NCI-H1436 (cell line): ENCODE data around the gene TCF23.
"Not testable (repeated sequence)": the region's sequence is repeated elsewhere in the genome, so short reads cannot be mapped to it uniquely, and the experiment has no call there.

ENCODE experiments used
- DNase-seq: peaks from one replicate; lab custom pipeline; 2025; lab: John Stamatoyannopoulos, UW

Gene TCF23

DNA sequence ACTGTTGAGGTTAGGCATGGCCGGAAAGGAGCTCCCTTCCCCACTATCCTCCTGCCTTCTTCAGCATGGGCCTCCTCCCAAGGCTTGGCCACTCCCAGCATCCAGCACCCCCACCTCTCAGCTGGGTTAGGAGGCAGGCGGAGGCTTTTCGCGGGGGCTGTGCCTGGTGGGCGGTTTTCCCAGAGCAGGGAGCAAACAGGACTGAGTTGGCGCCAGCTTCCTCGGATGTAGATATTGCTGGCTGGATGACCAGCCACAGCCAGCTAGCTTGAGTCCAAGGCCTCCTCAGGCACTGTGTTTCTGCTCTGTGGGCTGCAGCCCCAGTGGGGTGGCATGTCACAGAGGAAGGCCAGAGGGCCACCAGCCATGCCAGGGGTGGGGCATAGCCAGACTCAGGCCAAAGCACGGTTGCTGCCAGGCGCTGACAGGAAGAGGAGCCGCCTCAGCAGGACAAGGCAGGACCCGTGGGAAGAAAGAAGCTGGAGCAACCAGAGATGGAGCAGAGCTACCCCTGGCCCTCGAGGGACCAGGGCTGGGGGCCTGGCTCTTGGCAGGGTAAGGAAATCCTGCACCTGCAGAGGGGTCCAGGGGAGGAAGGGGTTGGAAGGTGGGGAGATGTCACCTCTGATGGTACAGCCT, at the start of gene TCF23:
Gene TCF23, plus strand, starts transcription at position 204 of the 639 bp plus-strand sequence. Its CDS starts 130 bp downstream, at position 334.
- no peak for DNase-seq

GRCh38 chr2:27099334-27099955, 49.4 kb upstream of the TCF23 start:
- DNase-seq: no peak

DNA sequence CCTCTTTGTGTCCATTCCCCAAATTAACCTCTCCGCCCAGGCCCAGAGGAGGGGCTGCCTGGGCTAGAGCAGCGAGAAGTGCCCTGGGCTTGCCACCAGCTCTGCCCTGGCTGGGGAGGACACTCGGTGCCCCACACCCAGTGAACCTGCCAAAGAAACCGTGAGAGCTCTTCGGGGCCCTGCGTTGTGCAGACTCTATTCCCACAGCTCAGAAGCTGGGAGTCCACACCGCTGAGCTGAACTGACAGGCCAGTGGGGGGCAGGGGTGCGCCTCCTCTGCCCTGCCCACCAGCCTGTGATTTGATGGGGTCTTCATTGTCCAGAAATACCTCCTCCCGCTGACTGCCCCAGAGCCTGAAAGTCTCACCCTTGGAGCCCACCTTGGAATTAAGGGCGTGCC, 48.8 kb upstream of the TCF23 start:
- DNase-seq: no peak

GRCh38 chr2:27102329-27102728, 46.5 kb upstream of the TCF23 start:
- no peak for DNase-seq

DNA sequence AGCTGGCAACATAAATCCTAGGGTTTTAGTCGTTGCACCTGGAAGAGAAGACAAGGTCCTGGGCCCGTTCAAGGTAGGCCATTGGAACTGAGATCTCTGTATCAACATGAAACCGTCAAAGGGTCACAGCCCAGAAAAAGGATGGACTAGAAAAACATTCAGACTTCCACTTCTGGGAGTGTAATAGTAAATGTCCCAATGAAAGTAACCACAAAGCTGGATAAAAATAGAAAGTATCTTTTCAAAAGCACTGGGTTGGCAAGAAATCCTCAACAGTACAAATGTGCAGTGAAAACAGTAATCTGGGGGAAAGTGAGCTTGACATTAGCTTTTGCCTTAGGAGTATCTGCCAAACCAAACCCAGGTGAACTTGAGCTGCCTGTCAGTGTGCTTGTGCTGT, 42.8 kb upstream of the TCF23 start:
- no peak for DNase-seq

DNA sequence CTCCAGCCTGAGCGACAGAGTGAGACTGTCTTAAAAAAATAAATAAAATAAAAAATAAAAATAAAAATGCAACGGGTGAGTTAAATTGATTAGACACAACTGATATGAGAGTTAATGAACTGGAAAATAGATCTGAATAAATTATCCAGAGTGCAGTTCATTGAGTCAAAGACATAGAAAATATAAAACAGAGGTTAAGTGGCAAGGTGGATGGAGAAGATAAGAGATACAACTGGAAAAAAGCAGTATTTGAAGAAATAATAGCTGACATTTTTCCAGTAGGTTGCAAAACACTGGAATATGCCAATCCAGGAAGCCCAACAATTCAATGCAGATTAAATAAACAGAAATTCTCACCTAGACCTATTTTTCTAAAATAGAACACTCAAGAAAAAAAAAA, 40.6 kb upstream of the TCF23 start:
- DNase-seq: no peak

DNA sequence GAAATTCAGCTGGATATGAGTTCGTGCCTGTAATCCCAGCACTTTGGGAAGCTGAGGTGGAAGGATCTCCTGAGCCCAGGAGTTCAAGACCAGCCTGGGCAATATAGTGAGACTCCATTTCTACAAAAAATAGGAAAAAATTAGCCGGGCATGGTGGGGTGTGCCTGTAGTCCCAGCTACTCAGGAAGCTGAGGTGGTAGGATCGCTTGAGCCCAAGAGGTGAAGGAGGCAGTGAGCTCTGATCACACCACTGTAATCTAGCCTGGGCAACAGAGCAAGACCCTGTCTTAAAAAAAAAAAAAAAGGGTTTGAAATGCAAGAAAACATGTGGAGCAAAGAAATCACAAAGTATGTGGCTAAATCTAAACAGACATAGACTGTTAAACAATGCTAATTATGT, 39.7 kb upstream of the TCF23 start:
- no peak for DNase-seq

- not testable (repeated sequence) for DNase-seq
Observed at GRCh38 chr2:27110603-27111352, 38.0 kb upstream of the TCF23 start.

DNA sequence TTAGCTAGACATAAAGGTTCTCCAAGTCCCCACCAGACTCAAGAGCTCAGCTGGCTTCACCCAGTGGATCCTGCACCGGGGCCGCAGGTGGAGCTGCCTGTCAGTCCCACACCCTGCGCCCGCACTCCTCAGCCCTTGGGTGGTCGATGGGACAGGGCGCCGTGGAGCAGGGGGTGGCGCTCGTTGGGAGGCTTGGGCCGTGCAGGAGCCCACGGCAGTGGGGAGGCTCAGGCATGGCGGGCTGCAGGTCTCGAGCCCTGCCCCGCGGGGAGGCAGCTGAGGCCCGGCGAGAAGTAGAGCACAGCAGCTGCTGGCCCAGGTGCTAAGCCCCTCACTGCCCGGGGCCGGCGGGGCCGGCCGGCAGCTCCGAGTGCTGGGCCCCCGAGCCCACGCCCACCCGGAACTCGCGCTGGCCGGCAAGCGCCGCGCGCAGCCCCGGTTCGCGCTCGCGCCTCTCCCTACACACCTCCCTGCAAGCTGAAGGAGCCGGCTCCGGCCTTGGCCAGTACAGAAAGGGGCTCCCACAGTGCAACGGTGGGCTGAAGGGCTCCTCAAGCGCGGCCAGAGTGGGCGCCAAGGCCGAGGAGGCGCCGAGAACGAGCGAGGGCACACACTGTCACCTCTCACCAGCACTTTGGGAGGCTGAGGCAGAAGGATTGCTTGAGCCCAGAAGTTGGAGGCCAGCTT, 37.3 kb upstream of the TCF23 start:
- DNase-seq: not testable (repeated sequence)

DNA sequence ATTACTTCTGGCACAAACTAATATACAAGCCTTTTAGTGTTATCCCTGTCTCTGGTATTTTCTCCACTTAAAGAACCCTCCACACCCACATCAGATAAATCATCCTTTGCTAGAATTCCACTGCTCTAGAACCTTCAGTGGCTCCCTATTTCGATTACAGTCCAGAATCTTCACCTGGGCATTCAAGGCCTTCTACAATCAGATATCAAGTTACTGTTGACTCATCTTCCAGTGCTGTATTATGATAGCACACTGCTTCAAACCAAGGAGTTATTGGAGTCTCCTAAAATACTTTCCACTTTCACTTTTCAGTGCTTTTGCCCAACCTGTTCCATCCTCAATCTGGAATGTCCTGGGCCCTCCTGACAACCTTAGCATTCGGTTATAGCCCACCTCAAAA, 33.3 kb upstream of the TCF23 start:
- no peak for DNase-seq

DNA sequence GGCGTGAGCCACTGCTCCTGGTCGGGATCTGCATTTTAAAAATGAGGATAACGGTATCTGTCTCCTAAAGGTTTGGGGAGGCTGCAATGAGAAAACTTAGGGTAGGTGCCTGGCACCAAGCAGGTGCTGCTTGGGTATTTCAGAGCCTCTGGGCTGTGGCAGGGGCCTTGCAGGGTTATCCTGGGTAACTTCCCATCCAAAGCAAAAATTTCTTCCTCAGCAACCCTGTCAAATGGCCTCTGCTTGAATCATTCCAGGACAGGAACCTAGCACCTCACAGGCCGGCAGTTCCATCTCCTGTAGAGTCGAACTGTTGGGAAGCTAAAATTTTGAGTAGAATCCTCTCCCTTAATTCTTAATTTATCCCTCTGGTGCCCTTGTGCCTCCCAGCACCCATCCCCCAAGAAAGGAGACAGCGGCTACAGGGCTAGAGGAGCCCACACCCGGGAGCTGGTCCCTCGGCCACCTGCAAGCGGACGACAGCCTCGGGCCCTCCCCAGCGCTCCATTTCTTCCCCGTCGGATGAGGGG, 30.7 kb upstream of the TCF23 start:
- DNase-seq: no peak

DNA sequence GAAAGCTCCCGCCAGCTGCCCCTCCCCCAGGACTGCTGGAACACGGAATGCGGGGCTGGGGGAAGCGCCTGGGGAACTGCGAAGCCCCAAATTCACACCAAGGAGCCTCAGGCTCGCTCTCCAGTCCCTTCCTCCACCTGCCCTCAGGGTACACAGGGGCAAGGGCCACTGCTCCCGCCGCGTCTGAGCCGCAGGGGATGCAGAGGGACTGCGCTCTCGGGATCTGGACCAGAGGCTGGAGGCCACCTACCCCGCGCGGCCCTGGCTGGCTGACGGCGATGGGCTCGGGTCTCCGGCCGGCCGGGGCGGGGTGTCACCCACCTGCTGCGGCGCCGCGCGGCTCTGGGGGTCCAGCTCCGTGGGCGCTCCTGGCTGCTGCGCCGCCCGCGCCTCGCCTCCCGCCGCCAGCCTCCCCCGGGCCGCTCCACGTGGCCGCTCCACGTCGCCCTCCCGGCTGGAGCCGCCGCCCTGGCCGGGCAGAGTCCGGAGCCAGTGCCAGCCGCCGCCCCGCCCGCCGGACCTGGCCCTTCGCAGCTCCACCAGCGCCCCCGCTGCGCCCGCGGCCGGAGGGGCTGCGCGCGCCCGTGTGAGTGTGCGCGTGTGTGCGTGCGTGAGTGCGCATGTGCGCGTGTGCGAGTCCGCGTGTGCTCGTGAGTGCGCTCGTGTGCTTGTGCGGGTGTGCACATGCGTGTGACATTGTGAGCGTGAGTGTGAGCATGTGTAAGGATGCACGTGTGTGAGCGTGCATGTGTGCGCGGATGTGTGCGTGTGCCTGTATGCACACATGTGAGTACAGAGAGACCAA, 30.1 kb upstream of the TCF23 start, which contains the start of gene CGREF1:
Gene CGREF1, minus strand, starts transcription at position 604 of the 805 bp plus-strand sequence. CDS start 14,762 bp downstream, outside the sequence.
- DNase-seq: no peak

- DNase-seq: not testable (repeated sequence)
Observed at GRCh38 chr2:27119330-27119670, 29.5 kb upstream of the TCF23 start.

GRCh38 chr2:27121906-27122305, 26.9 kb upstream of the TCF23 start:
- DNase-seq: no peak

GRCh38 chr2:27122791-27123190, 26.0 kb upstream of the TCF23 start:
- DNase-seq: no peak

DNA sequence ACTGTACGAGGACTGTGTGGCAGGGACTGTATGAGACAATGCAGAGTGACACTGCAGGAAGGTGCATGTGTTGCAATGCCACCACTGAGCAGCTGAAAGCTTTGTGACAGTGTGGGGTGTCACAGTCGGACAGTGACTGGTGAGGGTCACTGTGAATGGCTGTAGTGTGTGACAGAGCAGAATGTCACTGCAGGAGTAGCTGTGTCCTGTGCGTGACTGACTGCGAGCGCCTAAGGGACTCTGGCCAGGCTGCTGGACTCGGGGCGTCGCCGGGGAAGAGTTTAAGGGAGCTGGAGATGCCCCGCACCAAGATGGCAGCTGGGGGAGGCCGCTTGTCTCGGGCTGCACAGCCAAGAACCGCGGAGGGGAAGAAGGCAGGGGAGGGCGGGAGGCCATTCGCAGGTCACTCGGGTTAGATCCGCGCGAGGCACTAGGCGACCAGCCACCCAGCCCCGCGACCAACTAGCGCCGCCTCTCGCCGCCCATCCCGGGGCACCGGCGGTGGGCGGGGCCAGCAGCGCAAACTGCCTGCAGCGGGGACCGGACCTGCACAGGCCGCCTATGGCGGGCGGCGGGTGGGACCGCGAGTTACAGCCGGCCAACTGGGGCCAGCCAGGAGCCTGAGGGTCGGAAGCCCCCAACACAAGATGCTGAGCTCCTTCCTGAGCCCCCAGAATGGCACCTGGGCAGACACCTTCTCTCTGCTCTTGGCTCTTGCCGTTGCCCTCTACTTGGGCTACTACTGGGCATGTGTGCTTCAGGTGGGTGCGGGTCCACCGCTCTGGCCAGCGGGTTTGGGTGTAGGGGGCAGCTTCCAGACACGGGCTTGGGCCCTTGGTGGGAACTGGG, 25.3 kb upstream of the TCF23 start, which contains the start of gene ABHD1:
Gene ABHD1, plus strand, starts transcription at position 514 of the 849 bp plus-strand sequence. Its CDS starts 134 bp downstream, at position 648.
- DNase-seq: no peak

- no peak for DNase-seq
Observed at GRCh38 chr2:27125104-27125503, 23.7 kb upstream of the TCF23 start.

DNA sequence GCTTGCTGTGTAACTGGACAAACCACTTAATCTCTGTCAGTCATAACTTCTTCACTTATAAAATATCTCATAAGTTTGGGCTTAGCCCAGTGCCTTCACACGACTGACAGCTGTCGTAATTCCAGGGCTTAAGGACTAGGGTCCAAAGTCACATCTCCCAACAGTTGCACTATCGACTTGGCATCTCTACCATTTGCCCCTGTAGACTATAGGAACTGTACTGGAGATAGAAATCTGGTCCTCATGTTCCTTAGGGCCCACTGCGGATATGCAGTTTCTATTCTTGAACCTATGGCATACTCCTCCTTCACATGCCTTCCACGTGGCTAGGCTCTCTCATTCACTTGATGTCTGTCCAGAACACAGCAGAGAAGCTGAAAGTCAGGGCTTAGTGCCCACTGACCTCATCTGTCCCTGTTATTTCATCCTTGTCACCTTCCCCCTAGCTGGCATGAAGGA, 22.5 kb upstream of the TCF23 start:
- no peak for DNase-seq

DNA sequence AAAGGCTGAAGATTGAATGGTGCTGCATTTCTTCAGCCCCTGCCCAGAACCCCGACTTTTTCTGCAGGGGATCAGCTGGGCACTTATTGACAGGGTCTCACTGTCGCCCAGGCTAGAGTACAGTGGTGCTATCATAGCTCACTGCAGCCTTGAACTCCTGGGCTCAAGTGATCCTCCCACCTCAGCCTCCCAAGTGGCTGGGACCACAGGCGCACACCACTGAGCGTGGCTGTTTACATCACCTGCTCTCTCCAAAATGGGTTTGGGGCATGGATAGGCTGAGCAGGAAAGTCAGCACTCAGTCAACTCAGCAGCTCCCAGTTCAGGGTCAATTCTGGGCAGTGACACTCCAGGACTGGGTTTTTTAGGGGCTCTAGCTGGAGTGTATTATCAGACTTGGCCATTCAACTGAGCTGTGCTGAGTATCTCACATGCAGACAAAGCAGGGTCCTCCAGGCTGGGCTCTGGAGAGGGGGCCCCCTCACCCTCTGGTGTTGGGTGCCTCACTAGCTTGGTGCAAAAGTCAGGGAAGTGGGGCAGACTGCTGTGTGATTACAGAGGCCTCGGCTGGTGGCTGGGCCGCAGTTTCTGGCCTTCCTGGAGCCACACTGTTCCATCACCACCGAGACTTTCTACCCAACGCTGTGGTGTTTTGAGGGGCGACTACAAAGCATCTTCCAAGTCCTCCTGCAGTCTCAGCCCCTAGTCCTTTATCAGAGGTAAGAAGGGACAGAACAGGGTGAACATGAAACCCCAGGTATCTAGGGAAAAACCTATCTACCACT, 20.7 kb upstream of the TCF23 start:
- no peak for DNase-seq
